HG02981 (cell line): ENCODE data around the gene MINK1.
A peak's percentile ranks its signal among the peaks of the same experiment; 100 is the strongest.
"Not testable (repeated sequence)": the region's sequence is repeated elsewhere in the genome, so short reads cannot be mapped to it uniquely, and the experiment has no call there.

Source experiments
- ATAC-seq: cut with Tn5 transposase; IDR thresholded peaks from one replicate; pipeline ENCODE4 v1.9.1; 2021; ENCODE audit warnings: mild to moderate bottlenecking, moderate library complexity; ENCODE audit not compliant: unreplicated experiment

Gene MINK1

GRCh38 chr17:4920351-4921048 lies 87.4 kb downstream of the MINK1 start:
- ATAC-seq = no peak

GRCh38 chr17:4921320-4921719 lies 88.2 kb downstream of the MINK1 start:
- ATAC-seq = no peak

DNA sequence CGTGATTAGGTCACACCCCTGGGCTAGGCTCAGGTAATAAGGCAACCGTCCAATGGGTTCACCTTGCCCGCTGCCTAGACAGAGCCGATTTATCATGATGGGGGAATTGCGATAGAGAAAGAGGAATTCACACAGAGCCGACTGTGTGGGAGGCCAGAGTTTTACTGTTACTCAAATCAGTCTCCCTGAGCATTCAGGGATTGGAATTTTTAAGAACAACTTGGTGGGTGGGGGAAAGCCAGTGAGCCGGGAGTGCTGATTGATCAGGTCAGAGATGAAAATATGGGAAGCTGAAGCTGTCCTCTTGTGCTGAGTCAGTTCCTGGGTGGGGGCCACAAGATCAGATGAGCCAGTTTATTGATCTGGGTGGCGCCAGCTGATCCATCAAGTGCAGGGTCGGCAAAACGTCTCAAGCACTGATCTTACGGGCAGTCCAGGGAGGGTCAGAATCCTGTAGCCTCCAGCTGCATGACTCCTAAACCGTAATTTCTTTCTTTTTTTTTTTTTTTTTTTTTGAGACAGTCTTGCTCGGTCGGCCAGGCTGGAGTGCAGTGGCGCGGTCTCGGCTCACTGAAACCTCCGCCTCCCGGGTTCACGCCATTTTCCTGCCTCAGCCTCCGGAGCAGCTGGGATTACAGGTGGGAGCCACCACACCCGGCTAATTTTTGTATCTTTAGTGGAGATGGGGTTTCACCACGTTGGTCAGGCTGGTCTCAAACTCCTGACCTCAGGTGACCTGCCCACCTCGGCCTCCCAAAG lies 93.6 kb downstream of the MINK1 start:
- not testable (repeated sequence) for ATAC-seq

GRCh38 chr17:4928881-4929280 lies 95.7 kb downstream of the MINK1 start:
- ATAC-seq = no peak

GRCh38 chr17:4931963-4932362 lies 98.8 kb downstream of the MINK1 start, which contains the start of gene GP1BA:
TSS of gene GP1BA (plus strand) at chr17:4932277. CDS start at chr17:4932605, 328 bp downstream.
- no peak for ATAC-seq

DNA sequence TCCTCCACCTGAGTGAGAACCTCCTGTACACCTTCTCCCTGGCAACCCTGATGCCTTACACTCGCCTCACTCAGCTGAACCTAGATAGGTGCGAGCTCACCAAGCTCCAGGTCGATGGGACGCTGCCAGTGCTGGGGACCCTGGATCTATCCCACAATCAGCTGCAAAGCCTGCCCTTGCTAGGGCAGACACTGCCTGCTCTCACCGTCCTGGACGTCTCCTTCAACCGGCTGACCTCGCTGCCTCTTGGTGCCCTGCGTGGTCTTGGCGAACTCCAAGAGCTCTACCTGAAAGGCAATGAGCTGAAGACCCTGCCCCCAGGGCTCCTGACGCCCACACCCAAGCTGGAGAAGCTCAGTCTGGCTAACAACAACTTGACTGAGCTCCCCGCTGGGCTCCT lies 99.6 kb downstream of the MINK1 start:
- no peak for ATAC-seq

DNA sequence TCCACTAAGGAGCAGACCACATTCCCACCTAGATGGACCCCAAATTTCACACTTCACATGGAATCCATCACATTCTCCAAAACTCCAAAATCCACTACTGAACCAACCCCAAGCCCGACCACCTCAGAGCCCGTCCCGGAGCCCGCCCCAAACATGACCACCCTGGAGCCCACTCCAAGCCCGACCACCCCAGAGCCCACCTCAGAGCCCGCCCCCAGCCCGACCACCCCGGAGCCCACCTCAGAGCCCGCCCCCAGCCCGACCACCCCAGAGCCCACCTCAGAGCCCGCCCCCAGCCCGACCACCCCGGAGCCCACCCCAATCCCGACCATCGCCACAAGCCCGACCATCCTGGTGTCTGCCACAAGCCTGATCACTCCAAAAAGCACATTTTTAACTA lies 100.5 kb downstream of the MINK1 start:
- no peak for ATAC-seq

DNA sequence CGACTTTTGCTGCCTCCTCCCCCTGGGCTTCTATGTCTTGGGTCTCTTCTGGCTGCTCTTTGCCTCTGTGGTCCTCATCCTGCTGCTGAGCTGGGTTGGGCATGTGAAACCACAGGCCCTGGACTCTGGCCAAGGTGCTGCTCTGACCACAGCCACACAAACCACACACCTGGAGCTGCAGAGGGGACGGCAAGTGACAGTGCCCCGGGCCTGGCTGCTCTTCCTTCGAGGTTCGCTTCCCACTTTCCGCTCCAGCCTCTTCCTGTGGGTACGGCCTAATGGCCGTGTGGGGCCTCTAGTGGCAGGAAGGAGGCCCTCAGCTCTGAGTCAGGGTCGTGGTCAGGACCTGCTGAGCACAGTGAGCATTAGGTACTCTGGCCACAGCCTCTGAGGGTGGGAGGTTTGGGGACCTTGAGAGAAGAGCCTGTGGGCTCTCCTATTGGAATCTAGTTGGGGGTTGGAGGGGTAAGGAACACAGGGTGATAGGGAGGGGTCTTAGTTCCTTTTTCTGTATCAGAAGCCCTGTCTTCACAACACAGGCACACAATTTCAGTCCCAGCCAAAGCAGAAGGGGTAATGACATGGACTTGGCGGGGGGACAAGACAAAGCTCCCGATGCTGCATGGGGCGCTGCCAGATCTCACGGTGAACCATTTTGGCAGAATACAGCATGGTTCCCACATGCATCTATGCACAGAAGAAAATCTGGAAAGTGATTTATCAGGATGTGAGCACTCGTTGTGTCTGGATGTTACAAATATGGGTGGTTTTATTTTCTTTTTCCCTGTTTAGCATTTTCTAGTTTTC lies 101.2 kb downstream of the MINK1 start:
- ATAC-seq = no peak

DNA sequence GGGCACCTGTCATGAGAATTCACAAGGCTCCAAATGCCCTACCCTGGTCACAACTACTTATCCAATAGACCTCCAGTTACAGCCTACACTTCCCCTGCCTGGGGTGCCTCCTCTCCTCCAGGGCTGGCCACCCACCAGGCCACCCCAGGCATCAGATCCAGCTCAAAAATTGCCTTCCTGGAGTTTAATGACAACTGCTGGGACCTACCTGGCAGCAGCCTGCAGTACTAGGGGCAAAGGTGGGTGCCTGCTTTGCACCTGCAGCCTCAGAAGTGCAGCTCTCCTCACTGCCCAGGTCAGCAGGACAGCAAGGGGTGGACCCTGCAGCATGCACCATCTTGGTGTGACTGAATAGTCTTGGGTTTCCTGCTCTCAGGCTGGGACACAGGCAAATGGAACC lies 102.5 kb downstream of the MINK1 start:
- no peak for ATAC-seq

DNA sequence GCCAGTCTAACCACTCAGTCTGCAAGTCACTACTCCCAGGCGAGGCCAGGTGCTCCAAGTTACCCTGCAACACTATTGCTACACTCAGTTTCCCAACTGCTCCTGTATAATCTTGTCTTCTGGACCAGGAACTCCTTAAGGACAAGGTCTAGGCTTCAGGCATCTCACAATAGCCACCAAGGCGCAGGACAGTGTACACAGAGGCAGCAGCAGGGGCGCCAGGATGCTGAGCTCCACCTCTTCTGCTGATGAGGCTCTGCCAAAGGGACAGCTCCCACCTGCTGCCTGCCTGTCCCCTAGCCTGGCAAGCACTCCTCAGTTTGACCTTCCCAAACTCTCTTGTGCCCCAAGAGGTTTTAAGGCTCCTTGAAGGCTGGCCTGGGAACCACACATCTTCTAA lies 103.3 kb downstream of the MINK1 start:
- no peak for ATAC-seq

DNA sequence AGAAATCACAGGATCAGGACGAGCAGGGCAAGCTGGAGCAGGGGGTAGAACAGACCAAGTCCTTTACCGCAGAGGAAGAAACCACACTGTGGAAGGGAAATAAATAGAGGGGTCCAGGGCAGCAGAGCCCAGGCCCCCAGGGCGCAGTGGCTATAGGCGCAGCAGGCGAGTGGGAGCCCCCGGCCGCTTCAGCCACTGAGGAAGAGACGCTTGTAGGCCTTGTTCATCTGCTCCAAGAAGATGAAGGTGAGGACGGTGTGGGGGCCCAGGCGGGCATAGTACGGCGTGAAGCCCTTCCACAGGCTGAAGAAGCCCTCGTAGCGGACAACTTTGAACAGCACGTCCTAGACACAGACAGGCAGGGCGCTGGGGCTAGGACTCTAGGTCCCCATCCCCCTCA lies 104.4 kb downstream of the MINK1 start:
- ATAC-seq = no peak

DNA sequence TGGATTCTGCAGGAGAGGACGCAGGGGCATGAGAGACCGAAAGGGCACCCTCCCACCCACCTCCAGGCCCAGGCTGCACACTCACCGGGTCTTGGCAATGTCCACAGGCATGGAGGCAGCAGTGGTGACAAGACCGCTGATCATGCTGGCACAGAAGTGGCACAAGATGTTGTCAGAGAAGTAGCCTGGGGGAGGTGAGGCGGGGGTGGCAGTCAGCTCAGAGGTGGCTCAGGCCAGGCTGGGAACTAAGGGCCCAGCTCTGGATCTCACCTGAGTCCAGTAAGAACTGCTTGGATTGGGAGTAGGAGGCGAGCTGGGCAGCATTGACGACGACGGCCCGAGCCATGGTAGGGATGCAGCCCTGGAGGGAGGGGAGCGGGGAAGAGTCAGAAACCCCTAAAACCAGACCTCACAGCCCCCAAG lies 104.9 kb downstream of the MINK1 start:
- no peak for ATAC-seq

- ATAC-seq = no peak
Measured at GRCh38 chr17:4938688-4939545, 105.8 kb downstream of the MINK1 start.

GRCh38 chr17:4939546-4939795 lies 106.3 kb downstream of the MINK1 start:
- ATAC-seq = no peak

DNA sequence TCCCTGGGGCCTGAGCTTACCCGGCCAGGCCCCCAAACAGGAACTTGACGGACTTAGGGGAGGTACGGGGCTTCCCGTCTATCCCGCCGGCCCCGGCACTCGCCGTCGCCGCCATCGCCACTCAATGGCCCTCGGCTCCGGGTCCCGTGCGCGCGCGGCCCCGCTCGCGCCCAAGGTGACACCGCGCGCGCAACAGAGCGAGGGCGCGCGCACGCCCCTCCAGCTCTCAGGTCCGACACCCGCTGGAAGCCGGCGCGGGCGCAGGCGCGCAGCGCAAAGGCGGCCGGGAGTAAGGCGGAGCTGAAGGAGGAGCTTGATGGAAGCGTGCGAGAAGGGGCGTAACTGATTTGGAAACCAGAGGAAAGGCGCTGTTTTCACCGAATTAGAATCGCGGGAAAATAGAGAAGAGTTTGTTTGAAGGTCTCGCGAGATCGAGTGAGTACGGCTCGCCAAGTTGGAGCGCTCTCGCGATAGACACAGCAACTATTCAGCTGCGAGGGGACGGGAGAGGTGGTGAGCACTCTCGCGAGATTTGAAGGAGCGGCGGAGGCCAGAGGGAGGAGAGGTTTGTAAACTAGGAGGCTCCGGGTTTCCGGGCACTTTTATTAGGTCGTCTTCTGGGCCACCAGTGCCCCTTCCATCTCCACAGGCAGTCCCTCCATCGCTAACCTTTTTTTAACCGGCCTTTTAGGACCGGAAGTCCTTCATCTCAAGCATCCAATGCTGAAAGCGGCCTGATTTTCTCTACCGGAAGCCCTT lies 106.8 kb downstream of the MINK1 start, which contains the start of the genes RNF167 and SLC25A11:
TSS of gene RNF167 (plus strand) at position 473 of the 759 bp plus-strand sequence. CDS start 642 bp downstream, outside the sequence.
TSS of gene SLC25A11 (minus strand) at position 251 of the 759 bp plus-strand sequence. CDS start at position 115, 136 bp downstream.
- peak; percentile 72 for ATAC-seq

- no peak for ATAC-seq
Measured at GRCh38 chr17:4940555-4941318, 107.6 kb downstream of the MINK1 start.

- ATAC-seq = no peak
Measured at GRCh38 chr17:4941319-4941610, 108.1 kb downstream of the MINK1 start.

GRCh38 chr17:4942760-4943508 lies 109.8 kb downstream of the MINK1 start:
- ATAC-seq = no peak

- ATAC-seq = no peak
Measured at GRCh38 chr17:4944163-4944553, 111.0 kb downstream of the MINK1 start.
